ENCODE measurements around the gene COL25A1.

Gene COL25A1

DNA sequence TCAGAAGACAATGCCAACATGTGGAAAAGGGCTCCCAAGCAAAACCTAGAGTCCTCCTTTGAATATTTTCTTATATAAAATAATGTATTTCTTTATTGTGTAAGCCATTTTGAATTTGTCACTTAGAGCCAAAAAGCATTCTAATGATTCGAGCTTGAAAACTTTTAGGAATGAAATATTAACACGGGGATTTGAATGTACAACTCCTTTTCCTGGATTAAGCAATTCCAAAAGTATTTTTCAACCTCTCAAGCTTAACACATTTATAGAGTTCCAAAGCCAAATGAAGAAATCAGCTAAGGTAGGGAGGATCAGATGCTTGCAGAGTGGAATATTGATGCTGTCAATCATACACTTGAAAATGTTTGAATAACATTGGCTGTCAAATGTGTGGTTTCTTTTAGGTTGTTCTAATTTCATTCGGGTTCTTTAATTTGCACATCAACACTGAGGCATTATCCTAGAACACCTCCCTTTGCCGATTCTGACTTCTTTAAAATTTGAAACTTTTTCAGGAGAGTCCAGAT is 472.4 kb downstream of the COL25A1 start:
- in situ Hi-C loops (cut with MboI; ENCODE audit: low pct_unique_long_range_greater_than_20kb, low sequenced_read_pairs, unreplicated experiment), result loop anchor here (25.0 kb wide), 2 partner anchors 482 to 582 kb away; partner anchors contain the start of gene COL25A1
- no peak for DNase-seq (ENCODE audit: low spot score)
- TF ChIP-seq, protein P1, sequence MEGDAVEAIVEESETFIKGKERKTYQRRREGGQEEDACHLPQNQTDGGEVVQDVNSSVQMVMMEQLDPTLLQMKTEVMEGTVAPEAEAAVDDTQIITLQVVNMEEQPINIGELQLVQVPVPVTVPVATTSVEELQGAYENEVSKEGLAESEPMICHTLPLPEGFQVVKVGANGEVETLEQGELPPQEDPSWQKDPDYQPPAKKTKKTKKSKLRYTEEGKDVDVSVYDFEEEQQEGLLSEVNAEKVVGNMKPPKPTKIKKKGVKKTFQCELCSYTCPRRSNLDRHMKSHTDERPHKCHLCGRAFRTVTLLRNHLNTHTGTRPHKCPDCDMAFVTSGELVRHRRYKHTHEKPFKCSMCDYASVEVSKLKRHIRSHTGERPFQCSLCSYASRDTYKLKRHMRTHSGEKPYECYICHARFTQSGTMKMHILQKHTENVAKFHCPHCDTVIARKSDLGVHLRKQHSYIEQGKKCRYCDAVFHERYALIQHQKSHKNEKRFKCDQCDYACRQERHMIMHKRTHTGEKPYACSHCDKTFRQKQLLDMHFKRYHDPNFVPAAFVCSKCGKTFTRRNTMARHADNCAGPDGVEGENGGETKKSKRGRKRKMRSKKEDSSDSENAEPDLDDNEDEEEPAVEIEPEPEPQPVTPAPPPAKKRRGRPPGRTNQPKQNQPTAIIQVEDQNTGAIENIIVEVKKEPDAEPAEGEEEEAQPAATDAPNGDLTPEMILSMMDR (IDR thresholded peaks at IDR 0.05; ENCODE audit: extremely low read depth, insufficient read depth, missing control alignments), result no peak

DNA sequence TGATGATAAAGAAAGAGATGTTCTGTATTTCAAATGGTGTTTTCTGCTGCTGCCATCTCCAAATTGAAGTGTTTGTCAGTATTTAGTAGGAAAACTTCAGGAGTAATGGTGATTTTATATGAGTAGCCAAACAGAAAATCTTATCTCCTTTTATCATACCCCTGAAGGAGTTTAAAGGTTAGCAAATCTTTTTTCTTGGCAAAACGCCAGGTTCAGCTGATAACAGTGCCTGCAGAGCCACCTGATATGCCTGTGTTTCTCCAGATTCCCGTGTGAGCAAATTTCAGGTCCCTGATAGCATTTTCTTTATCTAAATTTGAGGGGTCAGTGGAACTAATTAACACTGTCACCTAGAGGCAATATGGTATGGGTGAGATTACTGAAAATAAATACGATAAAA is 473.8 kb downstream of the COL25A1 start:
- TF ChIP-seq, protein P1 (IDR thresholded peaks at IDR 0.05; ENCODE audit: extremely low read depth, insufficient read depth, missing control alignments), result no peak
- in situ Hi-C loops (cut with MboI; ENCODE audit: low pct_unique_long_range_greater_than_20kb, low sequenced_read_pairs, unreplicated experiment), result loop anchor here (25.0 kb wide), 2 partner anchors 484 to 584 kb away; partner anchors contain the start of gene COL25A1
- DNase-seq (ENCODE audit: low spot score), result no peak

DNA sequence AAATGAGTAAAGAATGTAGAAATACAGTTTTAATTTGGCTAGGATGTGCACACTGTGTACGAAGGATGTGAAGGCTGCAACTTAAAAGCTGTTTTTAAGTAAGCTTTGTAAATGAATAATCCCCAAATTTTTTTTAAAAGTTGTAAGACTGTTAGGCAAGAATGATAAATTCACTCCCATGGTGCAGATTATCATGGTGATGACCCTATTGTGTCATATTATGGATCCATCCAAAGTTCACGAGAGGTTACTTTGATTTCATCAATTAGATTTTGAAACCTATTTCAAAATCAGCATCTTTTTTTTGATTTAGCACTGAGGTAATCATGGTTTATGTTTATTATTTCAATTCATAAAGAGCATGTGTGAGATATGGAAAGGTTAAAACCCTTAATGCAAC is 476.7 kb downstream of the COL25A1 start:
- no peak for DNase-seq (ENCODE audit: low spot score)
- in situ Hi-C loops (cut with MboI; ENCODE audit: low pct_unique_long_range_greater_than_20kb, low sequenced_read_pairs, unreplicated experiment), result loop anchor here (25.0 kb wide), 2 partner anchors 487 to 587 kb away; partner anchors contain the start of gene COL25A1
- TF ChIP-seq, protein P1 (IDR thresholded peaks at IDR 0.05; ENCODE audit: extremely low read depth, insufficient read depth, missing control alignments), result no peak

DNA sequence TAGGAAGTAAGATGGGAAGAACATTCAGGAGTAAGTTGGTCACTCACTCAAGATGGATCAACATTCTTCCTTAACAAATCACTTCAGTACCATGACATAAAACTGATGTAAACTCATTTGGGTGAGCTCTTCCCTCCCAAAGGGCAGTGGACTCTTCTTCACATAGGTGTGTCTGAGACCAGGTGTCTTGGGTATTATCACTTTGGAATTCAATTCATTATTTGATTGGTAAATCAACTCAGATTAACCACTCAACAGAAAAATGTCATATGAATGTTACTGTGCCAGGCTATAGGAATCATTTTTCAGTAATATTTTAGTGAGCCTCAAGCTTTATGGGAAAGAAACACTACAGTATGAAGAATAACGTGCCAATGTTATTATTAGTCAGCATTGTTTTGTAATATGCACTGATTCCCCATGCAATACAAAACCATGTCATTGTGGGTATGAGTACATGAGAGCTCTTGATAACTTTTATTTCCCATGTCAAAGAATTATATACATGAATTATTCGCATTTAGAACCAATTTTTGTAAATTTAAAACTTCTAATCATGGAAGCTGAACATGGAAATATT is 481.0 kb downstream of the COL25A1 start:
- TF ChIP-seq, protein P1 (IDR thresholded peaks at IDR 0.05; ENCODE audit: extremely low read depth, insufficient read depth, missing control alignments), result no peak
- no peak for DNase-seq (ENCODE audit: low spot score)
- in situ Hi-C loops (cut with MboI; ENCODE audit: low pct_unique_long_range_greater_than_20kb, low sequenced_read_pairs, unreplicated experiment), result no loop called here

DNA sequence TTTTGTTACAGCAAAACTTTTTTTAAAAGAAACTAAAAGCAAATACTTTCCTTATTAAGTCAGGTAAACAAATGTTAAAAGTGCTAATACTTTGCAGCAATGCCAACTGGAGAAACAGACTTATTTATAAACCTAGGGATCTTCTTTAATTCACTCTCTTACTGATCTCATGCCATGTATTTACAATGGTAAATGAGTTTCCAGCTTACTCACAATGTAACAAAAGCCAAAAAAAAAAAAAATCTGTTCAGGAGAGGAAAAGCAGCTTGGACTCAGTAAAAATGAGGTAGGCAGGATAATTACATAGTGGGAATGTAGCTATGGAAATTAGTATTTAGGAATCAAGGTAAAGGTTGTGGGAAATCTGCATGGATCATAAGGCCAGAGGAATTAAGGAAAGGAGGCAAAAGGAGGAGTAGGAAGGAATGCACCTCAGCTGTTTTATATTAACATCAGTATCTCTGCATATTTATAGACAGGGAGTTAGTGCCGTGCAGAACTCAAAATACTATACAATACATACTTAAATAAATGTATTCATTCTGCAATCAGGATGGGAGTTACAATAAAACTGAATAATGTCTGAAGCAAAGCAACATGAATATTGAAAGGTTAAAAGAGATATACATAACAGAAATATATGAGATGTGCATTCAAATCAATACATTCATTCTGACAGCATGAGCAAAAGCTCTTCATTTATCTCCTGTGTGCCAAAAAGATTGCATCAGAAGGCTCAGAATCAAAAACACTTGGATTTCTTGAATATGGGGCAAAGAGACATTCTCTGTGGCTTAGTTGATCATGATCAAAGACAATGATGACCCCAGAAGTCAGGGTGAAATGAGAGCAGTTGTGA is 481.7 kb downstream of the COL25A1 start:
- TF ChIP-seq, protein P1 (IDR thresholded peaks at IDR 0.05; ENCODE audit: extremely low read depth, insufficient read depth, missing control alignments), result no peak
- DNase-seq (ENCODE audit: low spot score), result no peak
- in situ Hi-C loops (cut with MboI; ENCODE audit: low pct_unique_long_range_greater_than_20kb, low sequenced_read_pairs, unreplicated experiment), result no loop called here

DNA sequence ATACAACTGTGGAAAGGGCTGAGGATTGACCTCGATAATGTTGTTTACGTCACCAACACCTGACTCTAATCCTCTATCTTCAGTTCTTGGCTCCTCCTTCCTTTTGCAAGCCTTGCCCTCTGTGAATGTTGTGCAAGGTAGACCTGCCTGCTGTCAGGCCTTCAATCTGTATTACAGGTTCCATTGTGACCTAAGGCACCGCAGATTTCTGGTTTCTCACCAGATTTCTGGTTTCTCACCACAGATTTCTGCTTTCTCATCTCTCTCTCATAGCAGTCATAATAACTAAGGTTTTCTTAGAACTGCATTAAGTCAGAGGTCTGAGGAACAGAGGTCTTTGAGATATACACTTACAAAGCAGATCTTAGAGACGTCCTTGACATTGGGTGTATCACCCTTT is 488.1 kb downstream of the COL25A1 start:
- TF ChIP-seq, protein P1 (IDR thresholded peaks at IDR 0.05; ENCODE audit: extremely low read depth, insufficient read depth, missing control alignments), result no peak
- no peak for DNase-seq (ENCODE audit: low spot score)
- in situ Hi-C loops (cut with MboI; ENCODE audit: low pct_unique_long_range_greater_than_20kb, low sequenced_read_pairs, unreplicated experiment), result no loop called here

Measured in GM13977 (cell line).